GM21737 (cell line): ENCODE data around the gene PTTG2.

Experiments
- ATAC-seq: cut with Tn5 transposase; IDR thresholded peaks from one replicate; pipeline ENCODE4 v1.9.1; 2021; ENCODE audit warnings: mild to moderate bottlenecking, moderate library complexity; ENCODE audit not compliant: unreplicated experiment

The PTTG2 gene

GRCh38 chr4:37982736-37983135, 22.5 kb downstream of the PTTG2 start:
- no peak for ATAC-seq

GRCh38 chr4:37983951-37984350, 23.8 kb downstream of the PTTG2 start:
- ATAC-seq, result no peak

DNA sequence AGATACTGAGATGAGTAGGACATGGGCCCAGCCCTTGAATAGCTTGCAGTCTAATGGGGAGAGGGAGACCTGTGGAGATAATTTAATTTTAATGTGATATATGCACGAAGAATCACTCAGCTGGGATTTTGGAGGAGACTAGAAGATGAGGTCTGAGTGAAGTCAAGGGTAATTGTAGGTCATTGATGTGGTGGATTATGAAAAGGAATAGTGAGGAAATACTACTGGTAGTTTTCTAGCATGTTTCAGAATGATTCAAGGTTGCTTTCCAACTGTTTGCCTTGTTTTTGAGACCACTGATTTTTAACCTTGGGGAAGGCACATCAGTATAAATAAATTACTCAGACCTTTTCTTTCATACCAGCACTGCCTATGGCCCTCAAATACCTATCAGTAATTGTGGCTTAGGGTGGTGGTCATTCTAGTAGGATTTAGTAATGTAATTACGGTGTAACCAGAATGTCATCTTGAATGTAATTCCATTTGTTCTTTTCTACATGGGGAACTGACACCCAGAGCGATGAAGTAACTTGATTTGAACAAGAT, 25.6 kb downstream of the PTTG2 start:
- no peak for ATAC-seq

- no peak for ATAC-seq
Measured at GRCh38 chr4:37988670-37989069, 28.5 kb downstream of the PTTG2 start.

- ATAC-seq, result no peak
Measured at GRCh38 chr4:37989398-37990260, 29.4 kb downstream of the PTTG2 start.

DNA sequence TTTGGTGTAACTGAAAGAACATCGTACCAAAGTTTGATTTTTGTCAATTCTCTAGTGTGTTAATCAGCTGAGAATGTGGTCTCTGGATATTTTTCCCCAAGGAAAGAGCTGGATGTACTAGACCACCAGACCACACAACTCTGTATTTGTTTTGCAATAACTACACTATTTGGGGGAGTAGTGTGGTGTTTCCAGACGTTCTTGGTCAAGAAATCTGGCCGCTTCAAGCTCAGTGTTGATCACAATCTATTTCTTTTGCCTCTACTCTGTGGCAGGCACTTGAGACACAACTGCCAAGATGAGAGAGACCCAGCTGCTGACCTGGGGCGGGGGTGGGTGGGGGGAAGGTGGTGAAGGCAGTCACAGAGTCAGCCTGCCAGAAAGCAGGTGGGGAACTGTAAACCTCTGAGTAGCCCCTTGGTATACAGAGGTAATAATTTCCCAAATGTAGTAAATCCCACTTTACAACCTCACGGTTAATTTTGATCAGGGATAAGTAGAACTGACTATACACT, 30.6 kb downstream of the PTTG2 start:
- no peak for ATAC-seq

DNA sequence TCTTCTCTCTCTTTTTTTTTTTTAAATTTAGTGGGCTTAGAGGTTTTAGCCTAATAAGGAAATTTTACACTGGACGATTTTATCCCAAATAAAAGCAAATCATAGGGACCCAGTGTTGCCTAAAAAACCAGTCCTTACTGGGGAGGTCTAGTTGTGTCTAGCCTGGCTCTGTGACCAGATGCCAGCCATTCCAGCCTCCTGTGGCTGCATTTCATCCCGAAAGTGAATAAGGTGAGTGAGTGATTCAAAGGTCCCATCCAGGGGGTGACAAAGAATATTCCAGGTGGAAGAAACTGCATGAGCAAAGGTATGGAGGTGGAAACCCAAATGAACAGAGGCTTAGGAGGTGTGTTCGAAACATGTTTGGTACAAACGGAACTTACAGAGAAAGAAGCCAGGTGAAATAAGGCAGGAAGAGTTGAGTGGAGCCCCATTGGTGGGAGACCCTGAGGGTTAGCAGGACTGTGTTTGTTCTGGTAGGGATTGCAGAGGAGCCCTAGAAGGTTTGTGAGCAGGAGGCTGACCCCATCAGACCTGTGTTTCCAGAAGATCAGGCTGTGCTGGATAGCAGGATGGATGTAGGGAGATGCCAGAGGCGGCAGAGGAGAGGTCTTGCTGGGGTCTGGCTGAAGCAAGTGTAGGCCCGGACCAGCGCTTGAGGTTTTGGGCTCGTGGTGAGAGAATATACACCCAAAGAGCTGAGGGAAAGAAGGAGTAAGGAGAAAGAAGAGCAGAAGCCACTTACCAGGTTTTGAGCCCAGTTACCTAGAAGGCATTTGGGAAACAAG, 31.6 kb downstream of the PTTG2 start:
- no peak for ATAC-seq

- no peak for ATAC-seq
Measured at GRCh38 chr4:37993806-37994205, 33.6 kb downstream of the PTTG2 start.

GRCh38 chr4:37994569-37994968, 34.4 kb downstream of the PTTG2 start:
- ATAC-seq, result no peak

- ATAC-seq, result no peak
Measured at GRCh38 chr4:37995299-37995821, 35.2 kb downstream of the PTTG2 start.

GRCh38 chr4:37995981-37996775, 36.0 kb downstream of the PTTG2 start:
- ATAC-seq, result no peak

- no peak for ATAC-seq
Measured at GRCh38 chr4:37998226-37998625, 38.0 kb downstream of the PTTG2 start.

DNA sequence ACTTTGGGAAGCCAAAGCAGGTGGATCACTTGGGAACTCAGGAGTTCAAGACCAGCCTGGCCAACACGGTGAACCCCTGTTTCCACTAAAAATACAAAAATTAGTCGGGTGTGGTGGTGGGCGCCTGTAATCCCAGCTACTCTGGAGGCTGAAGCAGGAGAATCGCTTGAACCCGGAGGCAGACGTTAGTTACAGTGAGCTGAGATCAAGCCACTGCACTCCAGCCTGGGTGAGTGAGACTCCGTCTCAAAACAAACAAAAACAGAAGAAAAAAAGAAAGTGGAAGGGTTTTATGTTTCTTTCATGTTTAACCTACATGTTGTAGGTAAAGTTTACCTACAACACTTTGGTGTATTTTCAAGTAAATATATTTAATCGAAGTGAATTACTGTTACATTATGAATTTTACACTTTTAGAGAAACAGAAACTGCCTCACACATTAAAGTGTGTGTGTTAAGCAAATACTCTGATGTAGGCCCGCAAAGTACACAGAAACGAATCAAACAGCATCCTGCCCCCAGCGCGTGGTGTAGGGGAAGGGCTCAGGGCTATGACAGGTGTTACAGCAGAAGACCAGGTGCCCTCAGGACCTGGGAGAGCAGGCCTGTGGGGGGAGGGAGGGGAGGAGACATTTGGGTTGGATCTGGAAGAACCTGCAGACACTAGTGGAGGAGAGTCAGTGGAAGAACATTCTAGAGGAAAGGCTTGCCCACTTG, 39.0 kb downstream of the PTTG2 start:
- ATAC-seq, result no peak

- no peak for ATAC-seq
Measured at GRCh38 chr4:37999965-38000364, 39.8 kb downstream of the PTTG2 start.

- ATAC-seq, result no peak
Measured at GRCh38 chr4:38001927-38002326, 41.7 kb downstream of the PTTG2 start.

DNA sequence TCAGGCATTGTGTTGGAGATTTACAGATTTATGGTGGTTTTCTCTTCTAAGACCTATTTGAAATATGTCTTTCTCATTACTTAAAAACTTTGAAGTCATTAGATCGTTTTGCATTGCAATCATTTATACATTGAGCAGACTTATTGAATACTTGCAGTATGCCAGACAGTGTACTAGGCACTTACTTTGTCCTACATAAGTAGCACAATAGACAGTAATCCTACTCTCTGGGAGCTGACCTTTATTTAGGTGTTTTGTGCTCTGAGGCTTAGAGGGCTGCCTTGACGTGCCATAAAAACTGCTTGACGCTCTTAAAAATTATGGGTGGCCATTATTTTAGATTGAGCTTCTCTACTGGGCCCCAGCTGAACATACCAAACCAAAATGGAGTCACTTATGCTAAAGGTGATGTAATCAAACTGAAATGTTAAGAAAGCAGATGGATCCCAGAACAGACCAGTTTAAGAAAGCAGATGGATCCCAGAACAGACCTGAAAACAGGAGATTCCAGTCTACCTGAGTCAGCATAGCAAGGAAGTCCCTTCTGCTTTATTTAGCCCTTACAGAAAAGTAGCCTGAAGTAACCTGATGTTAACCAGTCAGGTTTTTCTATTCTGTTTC, 42.4 kb downstream of the PTTG2 start:
- no peak for ATAC-seq

DNA sequence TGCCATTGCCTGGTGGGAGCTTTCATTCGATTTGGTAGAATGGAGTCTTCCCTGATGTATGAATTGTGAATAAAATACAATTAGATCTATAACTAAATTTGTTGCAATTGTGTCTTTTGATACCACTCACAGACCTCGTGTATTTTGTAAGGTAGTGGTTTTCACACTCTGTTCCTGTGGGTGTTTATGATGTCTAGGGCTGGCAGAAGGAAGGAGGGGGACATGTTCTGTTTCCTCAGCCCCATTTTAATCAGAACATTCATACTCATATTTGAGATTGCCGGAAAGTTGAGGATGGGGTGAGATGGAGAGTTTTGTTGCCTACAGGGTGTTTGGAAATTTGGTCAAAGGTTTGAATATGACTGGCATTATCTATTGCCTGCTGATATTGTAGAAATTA, 42.9 kb downstream of the PTTG2 start:
- ATAC-seq, result no peak

- ATAC-seq, result no peak
Measured at GRCh38 chr4:38003628-38004027, 43.4 kb downstream of the PTTG2 start.

DNA sequence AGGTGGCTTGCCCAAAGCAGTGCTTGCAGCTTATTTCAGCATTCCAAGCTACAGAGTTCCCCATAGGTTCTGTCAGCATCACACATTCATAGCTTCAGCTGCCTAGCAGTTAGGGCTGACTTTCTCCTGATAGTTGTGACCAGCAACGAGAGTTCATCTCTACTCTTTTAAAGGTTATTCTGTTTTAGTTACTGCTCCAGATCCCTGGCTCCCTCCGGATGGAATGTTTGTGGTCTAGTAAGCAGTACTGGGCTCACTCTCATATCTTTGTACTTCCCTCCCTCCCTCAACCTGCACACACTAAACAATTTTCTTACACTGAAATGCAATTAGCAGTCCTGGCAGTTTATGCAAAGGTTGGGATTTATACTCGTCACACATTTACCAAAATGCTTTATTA, 43.9 kb downstream of the PTTG2 start:
- no peak for ATAC-seq

DNA sequence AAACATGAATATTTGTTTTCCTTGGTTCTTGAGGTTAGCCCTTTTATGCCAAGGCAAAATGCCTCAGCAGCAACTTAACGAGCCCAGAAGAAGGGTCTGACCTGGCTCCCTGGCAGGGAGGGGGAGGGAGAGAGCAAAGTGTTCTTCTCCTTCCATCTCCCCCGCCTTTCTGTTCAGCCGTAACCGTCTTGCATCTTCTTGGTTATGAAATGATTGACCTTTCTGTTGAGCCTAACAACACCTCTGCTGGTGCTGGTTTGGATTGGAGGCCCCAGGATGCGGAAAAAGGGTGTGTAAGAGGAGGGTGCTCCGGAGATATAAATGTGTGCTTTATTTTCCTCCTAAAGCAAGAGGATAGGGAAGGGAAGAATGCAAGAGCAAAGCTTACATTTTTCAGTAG, 44.7 kb downstream of the PTTG2 start:
- no peak for ATAC-seq
